ENCODE data around the gene SACS. TPM values are rescaled to one million over a fixed set of nuclear protein-coding genes. Genes with fewer than 3 reads are reported as not detected.

Gene SACS
- total and polyA plus RNA-seq, 9 donors, result 3.2 to 16.9 (median 13.0) TPM

DNA sequence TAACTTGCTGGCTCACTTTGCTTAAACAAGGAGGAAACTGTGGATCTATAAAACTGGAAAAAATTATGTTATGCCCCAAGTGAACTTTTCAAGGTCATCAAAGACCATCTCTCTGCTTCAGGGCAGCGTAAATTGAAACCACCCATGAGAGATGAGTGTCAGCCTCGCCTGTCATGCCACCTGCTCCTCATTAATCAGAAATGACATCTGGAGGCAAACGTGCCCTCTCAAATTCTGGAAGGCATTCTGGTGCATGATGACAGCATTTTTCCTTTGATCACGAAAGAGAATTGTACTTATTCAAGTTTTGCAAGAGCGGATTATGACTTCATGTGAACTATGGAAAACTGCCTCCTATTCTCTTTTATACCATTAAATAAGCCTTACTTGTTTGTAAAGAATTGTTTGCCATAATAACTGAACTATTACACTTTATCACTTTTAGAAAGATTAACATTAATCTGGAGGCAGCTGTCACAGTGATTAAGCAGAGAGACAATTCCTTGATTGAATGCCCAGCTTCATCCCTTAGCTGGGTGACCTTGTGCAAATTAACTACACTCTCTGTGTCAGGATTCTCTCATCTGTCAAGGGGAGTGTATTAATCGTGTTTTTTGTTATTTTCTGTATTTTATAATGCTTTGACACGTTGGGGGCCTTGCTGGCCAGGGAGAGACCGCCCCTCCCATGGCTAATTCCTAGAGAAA, 17.0 kb upstream of the SACS start:
- no peak overlapping the region for H3K27ac ChIP-seq
- H3K27me3 ChIP-seq, result no peaks in the 10 kb centered on the region
- WGBS, 3 donors, result 42 to 51% (median 49%) methylated on average over 8 of the region's 8 CpGs
- H3K36me3 ChIP-seq, result no peaks in the 10 kb centered on the region
- no peaks in the 10 kb centered on the region for H3K4me1 ChIP-seq (ENCODE audit: insufficient read depth)
- TF ChIP-seq, protein P1, sequence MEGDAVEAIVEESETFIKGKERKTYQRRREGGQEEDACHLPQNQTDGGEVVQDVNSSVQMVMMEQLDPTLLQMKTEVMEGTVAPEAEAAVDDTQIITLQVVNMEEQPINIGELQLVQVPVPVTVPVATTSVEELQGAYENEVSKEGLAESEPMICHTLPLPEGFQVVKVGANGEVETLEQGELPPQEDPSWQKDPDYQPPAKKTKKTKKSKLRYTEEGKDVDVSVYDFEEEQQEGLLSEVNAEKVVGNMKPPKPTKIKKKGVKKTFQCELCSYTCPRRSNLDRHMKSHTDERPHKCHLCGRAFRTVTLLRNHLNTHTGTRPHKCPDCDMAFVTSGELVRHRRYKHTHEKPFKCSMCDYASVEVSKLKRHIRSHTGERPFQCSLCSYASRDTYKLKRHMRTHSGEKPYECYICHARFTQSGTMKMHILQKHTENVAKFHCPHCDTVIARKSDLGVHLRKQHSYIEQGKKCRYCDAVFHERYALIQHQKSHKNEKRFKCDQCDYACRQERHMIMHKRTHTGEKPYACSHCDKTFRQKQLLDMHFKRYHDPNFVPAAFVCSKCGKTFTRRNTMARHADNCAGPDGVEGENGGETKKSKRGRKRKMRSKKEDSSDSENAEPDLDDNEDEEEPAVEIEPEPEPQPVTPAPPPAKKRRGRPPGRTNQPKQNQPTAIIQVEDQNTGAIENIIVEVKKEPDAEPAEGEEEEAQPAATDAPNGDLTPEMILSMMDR (IDR thresholded peaks at IDR 0.05), result no peak
- no peaks in the 10 kb centered on the region for H3K9me3 ChIP-seq
- DNase-seq, result no peak
- intact Hi-C loops (cut with DNase I), result no loop called here
- H3K4me3 ChIP-seq, result no peak overlapping the region

DNA sequence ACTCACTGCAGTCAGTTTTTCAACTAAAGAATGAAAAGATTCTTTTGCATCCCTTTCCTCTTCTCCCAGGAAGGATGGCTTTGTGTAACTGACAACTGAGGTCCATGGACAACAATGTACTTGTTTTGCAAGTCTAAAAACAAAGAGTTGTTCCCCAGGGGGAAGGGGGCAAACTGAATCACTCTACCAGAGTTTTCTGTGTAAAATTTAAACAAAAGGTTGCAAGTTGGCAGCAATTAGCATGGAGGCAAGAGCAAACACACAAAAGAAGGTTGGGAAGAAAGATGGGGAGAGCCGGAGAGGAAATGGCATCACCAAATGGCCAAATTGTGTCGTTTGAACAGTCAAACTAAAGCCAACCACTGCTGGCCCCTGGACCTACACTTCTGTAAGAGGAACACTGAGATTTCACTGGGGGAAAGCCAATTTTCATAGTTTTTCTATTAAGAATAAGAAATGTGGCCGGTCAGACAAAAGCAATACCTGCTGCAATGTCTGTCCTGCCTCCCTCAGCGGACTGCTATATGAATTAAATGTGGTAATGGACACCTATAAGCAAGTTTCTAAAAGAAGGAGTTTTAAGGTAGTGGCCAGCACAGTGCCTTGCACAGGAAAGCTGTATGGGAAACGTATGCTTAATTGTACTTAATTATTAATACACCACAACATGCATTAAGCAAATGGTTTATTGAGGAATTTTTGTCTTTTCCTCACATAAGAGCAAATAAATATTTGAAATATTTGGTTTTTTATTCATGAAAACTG, 16.1 kb upstream of the SACS start:
- no peaks in the 10 kb centered on the region for H3K36me3 ChIP-seq
- no peaks in the 10 kb centered on the region for H3K27me3 ChIP-seq
- H3K4me3 ChIP-seq, result no peak overlapping the region
- no peaks in the 10 kb centered on the region for H3K4me1 ChIP-seq (ENCODE audit: insufficient read depth)
- WGBS, 3 donors, result 70 to 75% (median 75%) methylated on average over 5 of the region's 5 CpGs
- DNase-seq, result no peak
- TF ChIP-seq, protein P1 (IDR thresholded peaks at IDR 0.05), result no peak
- TF ChIP-seq POLR2A (IDR thresholded peaks at IDR 0.05), result no peak
- no peak for TF ChIP-seq EP300 (IDR thresholded peaks at IDR 0.05)
- no peak overlapping the region for H3K27ac ChIP-seq
- intact Hi-C loops (cut with DNase I), result no loop called here
- H3K9me3 ChIP-seq, result no peaks in the 10 kb centered on the region

DNA sequence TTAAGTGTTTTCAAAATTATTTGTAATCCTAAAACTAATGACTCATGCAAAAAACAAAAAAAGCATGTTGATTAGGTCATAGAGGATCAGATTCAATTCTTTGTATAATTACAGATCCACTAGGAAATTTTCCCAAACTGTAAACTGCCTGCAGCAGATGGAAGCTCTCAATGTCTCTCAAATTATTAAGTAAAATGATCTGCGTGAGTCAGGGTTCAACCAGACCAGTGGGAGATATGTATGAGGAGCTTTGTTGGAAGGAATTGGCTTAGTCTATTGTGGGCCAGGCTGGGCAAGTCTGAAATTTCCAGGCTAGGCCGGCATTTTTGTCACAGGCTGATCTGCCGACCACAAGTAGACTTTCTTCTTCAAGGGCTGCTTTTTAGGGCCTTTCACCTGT, 14.4 kb upstream of the SACS start:
- TF ChIP-seq, protein P1 (IDR thresholded peaks at IDR 0.05), result no peak
- TF ChIP-seq EP300 (IDR thresholded peaks at IDR 0.05) (no peak), POLR2A (IDR thresholded peaks at IDR 0.05) (no peak)
- no peaks in the 10 kb centered on the region for H3K36me3 ChIP-seq
- no peaks in the 10 kb centered on the region for H3K27me3 ChIP-seq
- no peaks in the 10 kb centered on the region for H3K4me1 ChIP-seq (ENCODE audit: insufficient read depth)
- no peak overlapping the region for H3K27ac ChIP-seq
- no peak overlapping the region for H3K4me3 ChIP-seq
- H3K9me3 ChIP-seq, result no peaks in the 10 kb centered on the region
- WGBS, 3 donors, result 69 to 86% (median 85%) methylated on average over 3 of the region's 3 CpGs
- DNase-seq, result no peak
- intact Hi-C loops (cut with DNase I), result no loop called here

DNA sequence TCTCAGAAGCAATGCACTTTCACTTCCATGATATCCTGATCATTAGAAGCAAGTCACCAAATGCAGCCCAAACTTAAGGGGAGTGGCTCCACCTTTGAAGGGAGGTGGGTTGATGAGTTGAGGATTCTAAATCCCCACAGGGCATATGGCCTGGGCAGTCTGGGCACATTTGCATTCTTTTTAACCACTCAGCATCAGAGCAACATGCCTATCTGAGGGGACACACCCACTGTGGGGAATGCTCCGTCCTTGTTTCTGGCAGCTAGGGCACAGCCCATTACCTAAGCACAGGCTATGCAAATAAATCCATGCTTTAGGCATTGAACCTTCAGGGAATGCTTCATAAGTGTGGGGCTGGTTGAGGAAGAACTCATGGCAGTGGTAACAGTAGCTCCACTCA, 12.3 kb upstream of the SACS start:
- 60 to 85% (median 81%) methylated on average over 1 of the region's 1 CpG for WGBS, 3 donors
- TF ChIP-seq POLR2A (IDR thresholded peaks at IDR 0.05) (no peak), EP300 (IDR thresholded peaks at IDR 0.05) (no peak)
- TF ChIP-seq, protein P1 (IDR thresholded peaks at IDR 0.05), result no peak
- Histone ChIP-seq H3K4me1 (ENCODE audit: insufficient read depth) (no peaks in the 10 kb centered on the region), H3K27me3 (no peaks in the 10 kb centered on the region), H3K36me3 (no peaks in the 10 kb centered on the region), H3K4me3 (no peak overlapping the region), H3K9me3 (no peaks in the 10 kb centered on the region), H3K27ac (no peak overlapping the region)
- DNase-seq, result no peak
- intact Hi-C loops (cut with DNase I), result no loop called here
